Activated CD4-positive, CD25-positive, alpha-beta regulatory T cell treated with anti-CD3 and anti-CD28 coated beads, Interleukin-2, amount 50 U/mL, for 16 hours (primary cell): ENCODE data around the gene IGHMBP2.

Experiments
- DNase-seq: peaks from one replicate; pipeline ENCODE4 v3.0.0-alpha.2; 2020; ENCODE audit warnings: low read depth, low spot score

The IGHMBP2 gene

DNA sequence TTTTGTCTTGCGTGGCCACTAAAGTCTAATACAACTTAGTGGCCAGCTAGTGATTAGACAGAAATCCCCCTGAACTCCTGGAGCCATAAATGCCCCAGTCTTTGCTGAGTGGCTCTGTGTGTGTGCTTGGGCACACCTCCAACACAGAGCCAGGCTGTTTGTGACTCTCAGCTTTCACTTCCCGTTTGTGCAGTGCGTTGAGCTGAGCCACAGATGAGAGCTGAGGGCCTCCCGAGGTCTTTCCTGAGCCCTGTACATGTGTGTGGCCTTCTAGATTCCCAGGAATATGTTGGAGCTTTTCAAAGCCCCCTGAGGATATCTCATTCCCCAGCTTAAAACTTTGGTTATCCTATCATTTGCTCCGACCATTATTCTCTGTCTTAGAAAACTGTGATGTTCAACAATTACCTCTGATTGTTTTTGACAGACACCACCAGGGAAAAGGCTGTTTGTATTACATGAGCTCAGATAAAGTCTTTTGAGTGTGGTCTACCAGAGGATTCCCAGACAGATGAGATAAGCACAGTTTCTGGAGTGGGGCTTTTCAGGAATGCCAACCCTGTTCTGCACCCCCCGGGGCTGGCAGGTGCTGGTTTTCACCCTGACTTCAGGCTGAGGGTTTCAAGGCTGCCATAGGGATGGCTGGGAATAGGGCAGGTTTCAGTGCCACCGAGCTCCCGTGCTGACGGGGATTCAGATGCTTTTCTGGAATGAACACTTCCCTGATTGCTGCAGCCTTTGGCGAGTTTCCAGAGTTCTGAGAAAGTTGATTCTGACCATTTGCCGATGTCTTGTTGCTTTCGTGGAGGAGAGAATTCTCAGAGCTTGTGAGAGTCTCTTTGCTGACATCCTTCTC, 23.8 kb downstream of the IGHMBP2 start:
- no peak for DNase-seq

DNA sequence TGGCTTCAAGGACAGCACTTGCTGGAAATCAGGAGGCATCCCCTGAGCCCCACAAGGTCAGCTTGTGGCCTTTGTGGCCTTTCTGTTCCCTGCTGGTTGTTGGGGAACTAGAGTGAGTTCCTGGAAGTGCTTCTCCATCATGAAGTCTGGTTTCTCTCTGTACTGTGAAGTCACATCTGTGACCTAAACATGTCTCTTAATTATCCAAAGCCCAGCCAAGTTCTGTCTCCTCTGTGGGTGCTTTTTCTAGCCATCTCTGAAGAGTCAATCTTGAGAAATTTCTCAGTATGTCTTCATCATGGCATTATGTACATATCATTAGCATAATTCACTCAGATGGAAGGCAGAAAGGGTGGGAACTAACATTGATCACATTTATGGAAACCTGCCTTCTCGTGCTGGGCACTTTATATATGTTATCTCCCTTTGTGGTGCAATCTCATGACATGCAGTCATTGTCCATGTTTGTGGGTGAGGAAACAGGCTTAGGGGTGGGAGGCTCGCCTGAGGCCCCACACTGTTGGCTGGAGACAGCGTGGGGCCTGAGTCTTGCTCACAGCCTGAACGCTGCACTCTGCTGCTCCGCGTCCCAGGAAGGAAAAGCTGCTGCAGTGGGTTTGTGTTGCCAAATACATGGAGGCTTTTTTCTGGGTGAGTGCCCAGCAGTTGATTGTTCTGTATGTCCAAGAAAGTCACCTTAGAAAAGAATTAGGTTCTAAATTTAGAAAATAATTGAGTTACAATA, 24.6 kb downstream of the IGHMBP2 start:
- no peak for DNase-seq

DNA sequence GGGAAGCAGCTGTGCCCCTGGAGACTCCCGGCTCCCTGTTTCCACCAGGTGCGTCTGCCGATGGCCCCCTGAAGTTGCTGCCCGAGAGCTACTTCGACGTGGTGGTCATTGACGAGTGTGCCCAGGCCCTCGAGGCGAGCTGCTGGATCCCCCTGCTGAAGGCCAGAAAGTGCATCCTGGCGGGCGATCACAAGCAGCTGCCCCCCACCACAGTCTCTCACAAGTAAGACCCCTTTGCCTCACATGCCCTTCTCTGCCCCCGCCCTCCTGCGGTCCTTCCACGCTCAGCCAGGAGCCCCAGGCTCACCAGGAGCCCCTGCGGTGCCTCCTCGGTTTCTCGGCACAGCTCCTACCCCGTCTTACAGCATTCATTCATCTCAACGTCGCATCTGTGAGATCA, 25.4 kb downstream of the IGHMBP2 start:
- no peak for DNase-seq

DNA sequence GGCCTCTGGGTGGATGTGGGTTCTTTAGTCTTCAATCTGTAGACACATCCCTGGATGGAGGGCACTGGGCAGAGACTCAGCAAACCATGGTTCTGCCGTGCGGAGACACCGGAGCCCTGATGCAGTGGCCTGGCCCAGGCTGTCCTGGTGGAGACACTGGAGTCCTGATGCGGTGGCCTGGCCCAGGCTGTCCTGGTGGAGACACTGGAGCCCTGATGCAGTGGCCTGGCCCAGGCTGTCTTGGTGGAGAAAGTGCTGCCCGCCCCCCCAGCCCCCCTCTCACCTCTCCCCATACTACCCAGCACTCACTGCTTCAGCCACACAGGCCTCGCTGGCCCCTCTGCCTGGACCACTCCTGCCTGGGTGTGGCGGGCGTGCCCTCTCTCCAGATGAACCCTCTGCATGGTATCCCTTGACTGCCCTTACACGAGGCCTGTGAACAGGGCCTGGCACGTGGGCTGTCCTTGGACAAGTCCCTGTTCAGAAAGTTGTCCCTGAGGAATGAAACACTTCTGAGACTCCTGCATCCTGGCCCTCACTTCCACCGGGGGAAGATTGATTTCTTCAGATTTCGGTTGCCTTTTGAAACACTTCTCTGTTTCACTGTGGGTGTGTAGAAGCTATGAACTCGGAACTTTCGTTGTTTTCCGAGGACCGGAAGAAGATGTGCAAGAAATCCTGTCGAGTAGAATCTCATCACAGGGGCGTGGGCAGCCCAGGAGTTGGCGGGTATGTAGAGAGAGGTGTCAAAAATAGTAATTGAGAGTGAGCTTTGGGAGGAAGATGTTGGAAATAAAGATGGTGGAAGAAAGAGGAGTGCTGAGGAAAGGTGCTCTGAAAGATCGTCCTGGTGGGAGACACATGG, 26.2 kb downstream of the IGHMBP2 start:
- no peak for DNase-seq

DNA sequence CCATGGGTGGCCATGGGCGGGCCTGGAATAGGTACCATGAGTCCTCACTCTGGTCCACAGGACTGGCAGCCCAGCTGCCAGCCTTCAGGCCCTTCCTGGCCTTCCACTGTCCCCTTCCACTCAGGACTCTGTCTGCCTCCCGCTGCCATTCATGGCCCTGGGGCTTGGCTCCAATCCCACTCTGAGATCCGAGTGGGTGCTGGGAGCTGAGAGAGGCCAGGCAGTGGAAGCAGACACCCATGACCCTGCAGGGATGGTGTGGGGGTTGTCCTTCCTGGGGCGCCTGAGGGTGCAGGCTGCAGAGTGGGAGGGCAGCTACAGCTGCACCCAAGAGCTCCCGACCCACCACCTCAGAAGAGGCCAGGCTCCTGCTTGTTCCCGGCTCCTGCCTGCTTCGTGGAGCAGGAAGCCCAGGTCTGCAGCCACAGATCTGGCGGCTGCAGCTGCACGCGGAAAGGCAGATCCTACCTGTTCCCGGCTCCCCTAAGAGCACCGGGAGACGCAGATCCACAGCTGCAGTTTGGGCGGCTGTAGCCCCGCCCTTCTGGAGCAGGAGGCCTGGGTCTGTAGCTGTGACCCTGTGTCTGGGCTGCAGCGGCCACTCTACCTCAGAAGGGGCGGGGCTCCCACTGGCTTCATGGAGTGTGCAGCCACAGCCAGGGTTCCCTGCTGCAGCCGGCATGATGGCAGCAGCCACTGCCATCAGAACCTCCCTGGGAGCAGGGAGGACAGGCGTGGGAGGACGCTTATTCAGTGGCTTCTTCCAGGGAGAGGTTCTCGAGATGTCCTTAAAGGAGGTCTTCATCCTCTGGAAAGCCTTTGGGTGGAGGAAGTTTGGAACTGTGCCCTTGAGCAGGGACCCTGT, 27.5 kb downstream of the IGHMBP2 start:
- DNase-seq: no peak

DNA sequence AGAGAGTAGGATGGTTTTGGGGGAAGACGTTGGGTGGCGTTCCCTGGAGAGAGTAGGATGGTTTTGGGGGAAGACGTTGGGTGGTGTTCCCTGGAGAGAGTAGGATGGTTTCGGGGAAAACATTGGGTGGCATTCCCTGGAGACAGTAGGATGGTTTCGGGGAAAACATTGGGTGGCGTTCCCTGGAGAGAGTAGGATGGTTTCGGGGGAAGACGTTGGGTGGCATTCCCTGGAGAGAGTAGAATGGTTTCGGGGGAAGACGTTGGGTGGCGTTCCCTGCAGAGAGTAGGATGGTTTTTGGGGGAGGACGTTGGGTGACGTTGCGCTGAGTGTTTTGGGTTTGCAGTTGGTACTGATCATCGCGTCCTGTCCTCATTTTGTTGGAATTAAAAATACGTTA, 28.2 kb downstream of the IGHMBP2 start:
- no peak for DNase-seq

DNA sequence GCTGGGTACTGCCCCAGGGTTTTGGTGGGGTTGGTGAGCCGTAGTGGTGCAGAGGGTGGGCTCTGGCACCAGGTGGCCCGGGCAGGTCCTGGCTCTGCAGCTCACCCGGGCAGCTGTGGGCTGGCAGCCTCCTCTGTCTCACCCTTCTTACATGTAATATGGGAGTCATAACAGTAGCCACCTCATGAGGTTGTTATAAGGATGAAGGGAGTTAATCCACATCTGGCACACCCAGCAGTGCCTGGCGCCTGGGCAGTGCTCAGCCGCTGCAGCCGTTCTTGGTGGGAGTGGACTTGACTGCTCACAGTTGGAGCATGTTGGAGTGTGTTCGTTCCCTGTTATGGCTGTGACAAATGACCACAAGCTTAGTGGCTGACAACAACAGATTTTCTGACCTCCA, 28.7 kb downstream of the IGHMBP2 start:
- DNase-seq: no peak

DNA sequence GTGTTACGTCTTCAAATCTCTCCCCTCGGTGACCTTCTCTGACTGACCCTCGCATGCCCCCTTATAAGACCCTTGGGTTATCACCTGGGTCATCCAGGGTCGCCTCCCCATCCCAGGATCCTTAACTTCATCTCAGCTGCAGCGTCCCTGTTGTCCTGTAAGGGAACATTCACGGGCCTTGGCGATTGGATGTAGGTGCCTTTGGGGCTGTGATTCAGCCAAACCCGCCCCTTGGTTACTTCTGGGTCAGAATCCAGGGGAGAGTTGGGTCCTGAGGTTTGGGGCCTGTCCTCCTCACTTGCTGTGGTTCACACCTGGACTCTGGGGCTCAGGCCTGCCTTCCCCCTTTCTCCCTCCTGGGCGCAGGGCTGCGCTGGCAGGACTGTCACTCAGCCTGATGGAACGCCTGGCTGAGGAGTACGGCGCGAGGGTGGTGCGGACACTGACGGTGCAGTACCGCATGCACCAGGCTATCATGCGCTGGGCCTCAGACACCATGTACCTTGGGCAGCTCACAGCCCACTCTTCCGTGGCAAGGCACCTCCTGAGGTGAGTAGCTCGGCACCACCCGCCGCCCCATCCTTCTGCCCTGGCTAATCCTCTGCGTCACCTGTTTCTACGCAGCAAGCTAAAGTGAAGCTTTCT, 29.4 kb downstream of the IGHMBP2 start:
- DNase-seq: no peak

DNA sequence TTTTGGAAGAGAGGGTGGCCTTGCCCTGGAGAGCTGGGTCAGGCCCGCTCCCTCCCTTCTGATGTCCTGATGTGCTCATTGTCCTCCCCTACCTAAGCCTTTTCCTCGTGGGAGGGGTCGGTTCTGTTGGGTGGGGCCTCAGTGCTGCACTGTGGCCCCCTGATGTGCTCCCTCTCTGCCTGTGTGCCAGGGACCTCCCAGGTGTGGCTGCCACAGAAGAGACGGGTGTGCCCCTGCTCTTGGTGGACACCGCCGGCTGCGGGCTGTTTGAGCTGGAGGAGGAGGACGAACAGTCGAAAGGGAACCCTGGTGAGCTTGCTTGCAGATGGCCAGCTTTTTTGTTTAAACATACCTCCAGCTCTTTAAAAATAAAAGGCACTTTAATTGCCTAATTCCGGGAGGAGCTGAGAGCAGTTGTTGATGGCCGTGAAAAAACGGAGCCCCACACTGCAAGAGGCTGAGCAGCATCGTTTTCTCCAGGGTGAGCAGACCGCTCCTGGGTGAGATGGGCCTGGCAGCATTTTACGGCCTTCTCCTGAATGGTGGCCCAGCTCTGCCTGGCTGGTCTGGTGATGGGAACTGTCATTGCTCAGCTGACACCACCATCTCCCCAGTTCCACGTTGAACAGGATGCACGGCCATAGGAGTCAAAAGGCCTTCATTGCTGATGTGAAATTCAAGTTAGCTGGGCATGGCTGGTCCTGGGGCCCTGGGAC, 30.1 kb downstream of the IGHMBP2 start:
- DNase-seq: no peak

DNA sequence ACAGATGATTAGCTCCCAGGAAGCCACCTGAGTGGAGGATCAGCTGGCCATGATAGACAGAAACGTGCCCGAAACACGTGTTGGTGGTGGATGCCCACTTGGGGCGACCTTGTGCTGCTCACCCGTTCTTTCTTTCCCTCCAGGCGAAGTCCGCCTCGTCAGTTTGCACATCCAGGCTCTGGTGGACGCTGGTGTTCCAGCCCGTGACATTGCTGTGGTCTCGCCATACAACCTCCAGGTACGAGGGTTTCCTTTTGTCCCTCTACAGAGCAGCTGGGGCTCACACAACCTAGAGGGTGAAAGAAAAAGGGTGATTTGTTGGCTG, 30.6 kb downstream of the IGHMBP2 start:
- DNase-seq: no peak

DNA sequence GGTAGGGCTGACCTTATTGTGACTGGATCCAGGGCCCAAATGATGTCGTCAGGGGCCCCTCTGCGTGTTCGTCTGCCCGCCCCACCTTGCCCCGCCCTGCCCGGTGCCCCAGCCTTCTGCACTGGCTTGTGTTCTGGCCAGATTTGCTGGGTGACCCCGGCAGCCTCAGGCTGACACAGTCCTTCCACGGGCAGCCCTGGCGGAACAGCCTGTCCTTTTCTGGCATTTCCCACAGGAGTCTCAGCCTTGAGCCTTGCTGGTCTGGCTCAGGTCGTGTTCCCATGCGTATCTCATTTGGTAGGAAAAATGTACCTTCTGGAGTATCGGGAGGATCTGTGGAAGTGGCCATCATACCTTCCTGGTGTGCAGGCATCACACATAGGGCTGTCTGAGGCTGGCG, 31.0 kb downstream of the IGHMBP2 start:
- DNase-seq: no peak

DNA sequence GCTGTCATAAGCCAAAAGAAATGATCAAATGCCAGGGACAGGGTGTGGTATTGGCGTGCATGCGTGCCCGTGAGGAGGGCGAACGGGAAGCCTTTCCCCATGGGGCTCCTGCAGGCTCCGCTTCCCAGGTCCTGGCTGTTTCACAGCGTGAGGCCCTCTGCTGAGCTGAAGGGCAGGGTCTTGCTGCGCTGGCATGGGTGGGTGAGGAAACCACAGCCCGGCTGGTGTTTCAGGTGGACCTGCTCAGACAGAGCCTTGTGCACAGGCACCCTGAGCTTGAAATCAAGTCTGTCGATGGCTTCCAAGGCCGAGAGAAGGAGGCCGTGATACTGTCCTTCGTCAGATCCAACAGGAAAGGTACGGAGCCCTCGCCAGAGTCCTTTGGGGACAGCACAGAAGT, 31.4 kb downstream of the IGHMBP2 start:
- no peak for DNase-seq

DNA sequence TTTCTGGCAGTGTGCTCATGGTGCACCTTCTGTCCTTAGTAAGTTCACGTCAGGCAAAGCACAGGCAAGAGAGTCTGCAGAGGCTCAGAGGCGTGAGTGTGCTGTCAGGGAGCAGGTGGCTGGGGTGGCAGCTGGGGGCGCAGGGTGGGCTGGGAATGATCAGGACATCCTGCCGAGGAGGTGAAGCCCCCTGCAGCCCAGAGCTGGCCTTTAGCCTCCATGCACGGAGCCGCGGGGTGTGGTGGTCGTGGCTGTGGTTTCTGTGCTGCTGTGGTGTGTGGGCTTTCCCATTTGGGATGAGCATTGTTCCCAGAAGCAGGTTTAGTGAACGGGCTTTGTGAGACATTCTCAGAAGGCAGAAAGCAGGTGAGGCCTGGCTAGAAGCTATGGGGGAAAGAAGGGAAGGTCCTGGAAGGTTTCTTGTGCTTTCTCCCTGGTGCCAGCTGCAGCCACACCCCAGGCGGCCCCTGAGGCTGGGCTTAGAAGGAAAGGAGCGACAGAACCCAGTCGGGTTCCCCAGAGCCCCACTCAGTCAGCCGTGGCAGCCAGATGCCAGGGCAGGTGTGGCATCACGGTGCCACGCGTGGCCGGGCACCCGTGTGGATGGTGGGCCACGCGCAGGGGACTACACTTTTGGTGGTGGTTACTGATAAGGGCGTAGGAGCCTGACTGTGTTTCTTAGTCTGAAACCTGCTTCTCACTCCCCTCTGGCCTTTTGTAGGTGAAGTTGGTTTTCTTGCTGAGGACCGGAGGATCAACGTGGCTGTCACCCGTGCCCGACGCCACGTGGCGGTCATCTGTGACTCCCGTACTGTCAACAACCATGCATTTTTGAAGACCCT, 32.0 kb downstream of the IGHMBP2 start:
- DNase-seq: no peak

DNA sequence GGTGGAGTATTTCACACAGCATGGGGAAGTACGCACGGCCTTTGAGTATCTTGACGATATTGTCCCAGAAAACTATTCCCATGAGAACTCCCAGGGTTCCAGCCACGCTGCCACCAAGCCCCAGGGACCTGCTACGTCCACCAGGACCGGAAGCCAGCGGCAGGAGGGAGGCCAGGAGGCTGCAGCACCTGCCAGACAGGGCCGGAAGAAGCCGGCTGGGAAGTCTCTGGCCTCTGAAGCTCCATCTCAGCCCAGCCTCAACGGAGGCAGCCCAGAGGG, 32.6 kb downstream of the IGHMBP2 start:
- no peak for DNase-seq

DNA sequence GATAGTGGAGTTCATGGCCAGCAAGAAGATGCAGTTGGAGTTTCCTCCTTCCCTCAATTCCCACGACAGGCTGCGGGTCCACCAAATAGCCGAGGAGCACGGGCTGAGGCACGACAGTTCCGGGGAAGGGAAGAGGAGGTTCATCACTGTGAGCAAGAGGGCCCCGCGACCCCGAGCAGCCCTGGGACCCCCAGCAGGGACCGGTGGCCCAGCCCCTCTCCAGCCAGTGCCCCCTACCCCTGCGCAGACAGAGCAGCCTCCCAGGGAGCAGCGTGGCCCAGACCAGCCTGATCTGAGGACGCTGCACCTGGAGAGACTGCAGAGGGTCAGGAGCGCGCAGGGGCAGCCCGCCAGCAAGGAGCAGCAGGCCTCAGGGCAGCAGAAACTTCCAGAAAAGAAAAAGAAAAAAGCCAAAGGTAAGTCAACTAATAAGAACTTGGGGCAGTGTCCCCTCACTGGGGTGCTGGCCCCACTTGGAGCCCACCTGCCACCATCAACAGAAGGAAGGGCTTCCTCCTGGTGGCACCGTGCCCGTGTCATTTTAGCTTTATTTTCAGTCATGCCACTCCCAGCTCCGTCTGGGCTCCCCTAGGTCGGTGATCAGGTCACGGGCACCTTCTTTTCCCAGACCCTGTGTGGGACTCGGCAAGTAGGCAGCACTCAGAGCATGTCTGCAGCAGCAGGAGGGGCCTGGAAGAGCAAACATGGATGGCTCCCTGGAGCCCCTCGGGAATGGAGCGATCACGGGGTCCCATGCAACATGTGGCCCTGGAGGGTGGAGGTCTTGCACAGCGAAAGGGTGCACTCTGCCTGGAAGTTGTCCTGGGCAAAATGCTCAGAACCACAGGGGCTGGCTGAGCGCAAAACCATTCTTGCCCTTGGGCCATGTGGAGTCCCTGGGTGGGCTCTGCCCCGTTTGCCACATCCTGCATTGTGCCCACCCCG, 33.3 kb downstream of the IGHMBP2 start:
- DNase-seq: no peak

DNA sequence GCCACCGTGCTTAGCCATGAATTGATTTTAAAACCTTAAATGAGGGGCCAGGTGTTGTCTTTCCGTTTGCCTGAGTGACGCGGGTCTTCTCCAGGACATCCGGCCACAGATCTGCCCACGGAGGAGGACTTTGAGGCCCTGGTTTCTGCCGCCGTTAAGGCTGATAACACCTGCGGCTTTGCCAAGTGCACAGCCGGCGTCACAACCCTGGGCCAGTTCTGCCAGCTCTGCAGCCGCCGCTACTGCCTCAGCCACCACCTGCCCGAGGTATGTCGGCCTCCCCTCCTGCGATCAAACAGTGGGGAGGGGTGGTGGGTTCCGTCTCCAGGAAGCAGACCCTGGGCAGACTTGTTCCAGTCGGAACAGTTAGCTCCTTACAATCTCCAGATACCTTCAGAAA, 34.4 kb downstream of the IGHMBP2 start:
- no peak for DNase-seq

DNA sequence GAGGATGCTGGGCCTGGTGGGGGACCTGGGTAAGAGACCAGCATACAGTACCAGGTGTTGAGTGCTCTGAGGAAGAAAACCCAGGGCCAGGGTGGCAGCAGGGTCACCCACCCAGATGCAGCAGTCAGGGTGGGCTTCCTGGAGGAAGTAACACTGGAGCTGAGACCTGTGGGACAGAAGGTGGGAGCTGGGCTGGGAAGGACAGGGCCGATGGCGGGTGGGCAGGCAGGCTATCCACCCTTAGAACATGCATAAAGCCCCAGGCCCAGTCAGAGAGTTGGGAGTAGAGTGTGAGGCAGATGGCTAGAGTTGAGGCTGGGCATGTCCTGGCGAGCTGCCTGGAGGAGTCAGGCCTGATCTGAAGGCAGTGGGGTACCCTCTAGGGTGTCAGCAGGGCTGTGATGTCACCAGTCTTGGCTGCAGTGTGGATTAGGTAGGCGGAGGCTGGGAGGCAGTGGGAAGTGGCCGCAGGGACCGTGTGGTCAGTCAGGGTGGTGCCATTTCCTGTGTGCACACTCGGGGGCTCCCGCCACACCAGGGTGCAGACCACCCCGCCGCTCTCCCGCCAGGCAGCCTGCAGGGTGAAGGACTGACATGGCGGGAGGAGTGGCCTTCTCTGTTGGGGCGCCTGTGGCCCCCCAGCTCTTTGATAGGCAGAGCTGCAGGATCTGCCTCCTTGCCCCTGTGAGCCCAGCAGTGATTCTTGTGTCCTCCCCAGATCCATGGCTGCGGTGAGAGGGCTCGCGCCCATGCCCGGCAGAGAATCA, 35.3 kb downstream of the IGHMBP2 start:
- DNase-seq: no peak
